Neuron (in vitro differentiated cells): ENCODE data around the gene ARHGEF7.

ENCODE experiments used
- H2AFZ ChIP-seq: one replicate; pipeline ENCODE4 v1.6.1; 2013; ENCODE audit warnings: low read depth, mild to moderate bottlenecking, inconsistent platforms, low read length, moderate library complexity
- H3K27me3 ChIP-seq: one replicate; pipeline ENCODE4 v1.6.1; 2013; ENCODE audit warnings: low read length; ENCODE audit not compliant: insufficient read depth
- H3K36me3 ChIP-seq: one replicate; pipeline ENCODE4 v1.6.1; 2013; ENCODE audit warnings: low read length; ENCODE audit not compliant: insufficient read depth
- H3K4me1 ChIP-seq: one replicate; pipeline ENCODE4 v1.6.1; 2013; ENCODE audit warnings: low read length; ENCODE audit not compliant: insufficient read depth
- H3K4me3 ChIP-seq: 2 replicates; pipeline ENCODE4 v1.5.1; 2013; ENCODE audit warnings: mild to moderate bottlenecking, low read length, moderate library complexity
- H3K9me3 ChIP-seq: one replicate; pipeline ENCODE4 v1.6.1; 2013; ENCODE audit warnings: low read length

ARHGEF7 gene

DNA sequence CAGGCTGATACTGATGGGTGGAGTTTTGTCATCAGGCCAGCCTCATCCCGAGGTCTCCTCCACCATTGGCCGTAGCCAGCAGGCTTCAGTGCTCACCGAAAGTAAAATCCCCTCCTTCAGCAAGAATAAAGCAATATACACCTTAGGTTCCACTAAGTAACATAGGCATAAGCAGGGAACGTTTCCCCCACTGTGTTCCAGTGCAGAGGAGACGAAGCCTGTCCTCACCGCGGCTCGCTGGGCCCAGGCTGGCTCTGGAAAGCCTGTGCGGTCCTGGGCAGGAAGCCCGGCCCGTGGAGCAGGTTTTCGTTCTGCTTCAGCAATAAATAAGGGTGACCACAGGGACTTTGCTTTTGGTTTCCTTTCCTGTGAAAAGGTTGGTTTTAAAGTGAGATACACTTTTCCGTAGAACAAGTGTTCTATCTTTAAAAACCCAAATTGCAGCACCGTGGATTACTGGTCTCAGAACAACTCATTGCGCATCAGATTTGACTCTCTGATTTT is 189.0 kb downstream of the ARHGEF7 start:
- no peak overlapping the region for H3K4me3 ChIP-seq
- peaks cover 74% of the 10 kb centered on the region for H3K36me3 ChIP-seq
- no peak overlapping the region for H2AFZ ChIP-seq
- H3K4me1 ChIP-seq: no peaks in the 10 kb centered on the region
- no peaks in the 10 kb centered on the region for H3K27me3 ChIP-seq
- H3K9me3 ChIP-seq: peaks cover 1% of the 10 kb centered on the region

DNA sequence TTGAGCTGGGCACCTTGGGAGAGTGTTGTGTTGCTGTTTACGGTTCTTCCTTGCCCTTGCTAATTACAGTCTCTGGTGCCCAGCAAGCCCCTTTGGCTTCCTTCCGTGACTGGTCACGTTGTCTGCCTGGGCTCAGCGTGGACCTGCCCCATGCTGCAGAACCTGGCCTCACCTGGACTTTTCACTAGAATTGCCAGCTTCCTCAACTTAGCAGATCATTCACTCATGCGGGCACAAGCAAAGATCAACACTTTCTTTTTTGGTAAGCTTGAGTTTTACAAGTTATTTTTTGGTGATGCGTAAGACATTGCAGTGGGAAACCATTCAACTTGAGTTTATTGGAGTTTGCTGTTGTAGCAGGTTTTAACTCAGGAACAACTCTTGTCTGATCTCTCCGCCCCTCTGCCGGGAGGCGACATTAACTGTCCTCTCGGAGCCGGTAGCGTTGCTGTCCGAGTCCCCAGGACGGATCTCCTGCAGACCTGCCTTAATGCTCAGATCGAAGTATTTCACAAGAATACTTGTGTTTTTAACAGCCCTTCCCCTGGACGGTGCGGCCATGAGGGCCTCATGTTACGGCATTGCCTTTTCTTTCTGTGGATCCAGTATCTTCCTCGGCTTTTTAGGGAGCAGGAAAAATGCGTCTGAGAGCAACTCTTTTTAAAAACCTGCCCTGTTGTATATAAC is 189.6 kb downstream of the ARHGEF7 start:
- no peak overlapping the region for H3K4me3 ChIP-seq
- peaks cover 1% of the 10 kb centered on the region for H3K9me3 ChIP-seq
- H3K36me3 ChIP-seq: peaks cover 76% of the 10 kb centered on the region
- H3K4me1 ChIP-seq: no peaks in the 10 kb centered on the region
- no peaks in the 10 kb centered on the region for H3K27me3 ChIP-seq
- H2AFZ ChIP-seq: no peak overlapping the region

DNA sequence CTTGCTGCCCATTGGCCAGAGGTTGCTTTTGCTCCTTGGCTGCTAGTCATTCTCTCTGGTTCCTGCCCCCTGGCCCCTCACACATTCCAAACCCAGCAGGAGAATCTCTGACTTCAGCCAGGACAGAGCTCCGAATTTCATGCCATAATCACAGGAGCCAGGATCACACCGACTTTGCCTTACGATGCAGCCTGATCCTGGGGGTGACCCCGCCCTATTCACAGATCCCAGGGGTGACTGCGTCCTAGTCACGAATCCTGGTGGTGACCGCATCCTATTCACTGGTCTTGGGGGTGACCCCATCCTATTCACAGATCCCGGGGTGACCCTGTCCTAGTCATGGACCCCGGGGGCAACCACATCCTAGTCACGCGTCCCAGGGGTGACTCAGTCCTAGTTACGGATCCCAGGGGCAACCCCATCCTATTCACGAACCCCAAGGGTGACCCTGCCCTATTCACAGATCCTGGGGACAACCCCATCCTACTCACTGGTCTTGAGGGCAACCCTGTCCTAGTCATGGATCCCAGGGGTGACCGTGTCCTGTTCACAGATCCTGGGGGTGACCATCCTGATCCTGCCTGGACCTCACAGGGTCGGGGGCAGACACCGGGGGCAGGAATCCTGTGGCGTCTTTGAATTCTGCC is 198.0 kb downstream of the ARHGEF7 start:
- Histone ChIP-seq H3K4me1 (no peaks in the 10 kb centered on the region), H3K4me3 (no peak overlapping the region), H3K27me3 (no peaks in the 10 kb centered on the region), H3K36me3 (peaks cover 18% of the 10 kb centered on the region), H3K9me3 (peaks cover 30% of the 10 kb centered on the region), H2AFZ (no peak overlapping the region)

DNA sequence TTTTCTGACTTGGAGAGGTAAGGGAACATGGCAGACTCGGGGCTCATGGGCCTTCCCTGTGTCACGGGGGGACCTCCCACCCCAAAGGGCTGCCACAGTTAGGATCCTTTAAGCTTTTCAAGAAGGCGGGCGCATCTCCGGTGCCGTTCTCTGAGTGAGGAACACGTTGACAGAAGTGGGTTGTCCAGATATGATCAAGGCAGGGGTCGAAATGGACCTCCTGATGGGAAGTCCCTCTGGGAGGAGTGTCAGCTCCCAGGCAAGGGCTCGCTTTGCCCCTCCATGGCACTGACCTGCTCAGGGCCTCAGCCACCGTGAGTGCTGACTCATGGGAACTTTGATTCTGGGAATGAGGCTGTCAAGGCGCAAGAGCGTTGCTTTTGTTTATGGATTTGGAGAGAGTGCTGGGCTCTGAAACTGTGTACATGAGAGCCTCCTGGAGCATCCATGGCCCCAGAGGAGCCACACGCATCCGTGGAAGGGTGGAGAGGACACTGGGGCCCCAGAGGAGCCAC is 198.9 kb downstream of the ARHGEF7 start:
- H3K27me3 ChIP-seq: no peaks in the 10 kb centered on the region
- no peaks in the 10 kb centered on the region for H3K4me1 ChIP-seq
- no peak overlapping the region for H3K4me3 ChIP-seq
- peaks cover 30% of the 10 kb centered on the region for H3K9me3 ChIP-seq
- H2AFZ ChIP-seq: no peak overlapping the region
- H3K36me3 ChIP-seq: peaks cover 11% of the 10 kb centered on the region

- Histone ChIP-seq H3K4me3 (no peak overlapping the region), H2AFZ (no peak overlapping the region), H3K4me1 (no peaks in the 10 kb centered on the region), H3K9me3 (peaks cover 30% of the 10 kb centered on the region), H3K36me3 (peaks cover 9% of the 10 kb centered on the region), H3K27me3 (no peaks in the 10 kb centered on the region)
Measured at GRCh38 chr13:111314852-111315251, 199.7 kb downstream of the ARHGEF7 start.

- Histone ChIP-seq H3K36me3 (peaks cover 9% of the 10 kb centered on the region), H3K27me3 (no peaks in the 10 kb centered on the region), H3K4me1 (no peaks in the 10 kb centered on the region), H3K4me3 (no peak overlapping the region), H2AFZ (no peak overlapping the region), H3K9me3 (peaks cover 28% of the 10 kb centered on the region)
Measured at GRCh38 chr13:111315347-111315995, 200.4 kb downstream of the ARHGEF7 start.

GRCh38 chr13:111316161-111316730 is 201.1 kb downstream of the ARHGEF7 start:
- no peaks in the 10 kb centered on the region for H3K4me1 ChIP-seq
- H3K36me3 ChIP-seq: peaks cover 9% of the 10 kb centered on the region
- H2AFZ ChIP-seq: no peak overlapping the region
- no peak overlapping the region for H3K4me3 ChIP-seq
- peaks cover 21% of the 10 kb centered on the region for H3K9me3 ChIP-seq
- no peaks in the 10 kb centered on the region for H3K27me3 ChIP-seq

DNA sequence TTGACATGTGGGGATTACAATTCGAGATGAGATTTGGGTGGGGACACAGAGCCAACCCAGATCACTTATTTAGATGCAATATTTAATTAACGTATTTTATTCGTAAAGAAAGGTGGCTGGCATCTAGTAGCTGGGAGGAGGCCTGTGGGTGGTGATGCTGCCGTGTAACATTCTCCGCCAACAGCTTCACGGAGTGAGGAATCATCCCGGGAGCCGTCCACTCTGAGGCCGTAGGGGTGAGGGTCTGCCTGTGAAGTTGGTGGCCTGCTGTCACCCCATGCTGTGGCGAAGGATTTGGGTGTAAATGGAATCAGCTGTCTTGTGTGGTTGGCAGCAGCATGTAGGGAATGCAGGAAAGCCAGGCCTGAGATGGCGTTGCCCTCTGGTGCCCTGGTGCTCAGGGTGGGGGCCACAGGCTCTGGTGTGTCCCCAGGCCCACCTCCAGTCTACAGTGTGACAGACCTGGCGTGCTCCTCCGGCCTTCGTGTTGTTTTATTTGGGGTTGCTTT is 202.0 kb downstream of the ARHGEF7 start:
- Histone ChIP-seq H2AFZ (no peak overlapping the region), H3K36me3 (peaks cover 9% of the 10 kb centered on the region), H3K27me3 (no peaks in the 10 kb centered on the region), H3K9me3 (peaks cover 14% of the 10 kb centered on the region), H3K4me3 (no peak overlapping the region), H3K4me1 (no peaks in the 10 kb centered on the region)

DNA sequence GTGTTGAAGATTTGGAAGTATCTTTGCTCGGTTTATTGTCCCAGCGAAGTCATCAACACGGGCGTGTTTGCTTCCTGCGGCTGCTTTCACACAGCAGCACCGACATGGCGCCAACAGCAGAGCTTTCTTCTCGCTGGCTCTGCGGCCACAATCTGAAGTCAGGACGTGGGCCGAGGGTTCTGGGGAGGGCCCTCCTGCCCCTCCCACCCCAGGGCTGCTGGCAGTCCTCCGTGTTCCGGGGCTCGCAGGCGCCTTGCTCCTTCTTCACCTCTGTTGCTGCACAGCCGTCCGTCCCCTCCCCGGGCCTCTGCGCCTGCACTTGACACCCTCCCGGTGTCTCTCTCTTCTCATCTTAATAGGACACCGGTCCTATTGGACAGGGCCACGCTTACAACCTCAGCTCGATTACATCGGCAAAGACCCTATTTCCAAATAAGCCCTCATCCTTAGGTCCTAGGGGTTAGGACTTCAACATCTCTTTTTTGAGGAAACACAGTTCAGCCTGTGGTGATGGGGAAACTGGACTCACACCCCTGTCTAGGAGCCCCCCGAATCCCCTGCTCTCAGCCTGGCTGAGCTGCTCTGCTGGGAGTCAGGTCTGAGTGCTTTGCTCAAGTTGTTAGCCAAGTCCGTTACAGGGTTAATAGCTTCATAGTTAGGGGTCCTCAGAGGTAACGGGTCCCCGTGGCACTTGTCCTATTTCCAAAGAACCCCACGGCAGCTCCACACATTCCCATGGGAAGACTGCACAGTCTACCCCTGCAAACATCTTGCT is 202.6 kb downstream of the ARHGEF7 start:
- Histone ChIP-seq H3K36me3 (peaks cover 5% of the 10 kb centered on the region), H2AFZ (no peak overlapping the region), H3K9me3 (peaks cover 10% of the 10 kb centered on the region), H3K4me3 (no peak overlapping the region), H3K27me3 (no peaks in the 10 kb centered on the region), H3K4me1 (no peaks in the 10 kb centered on the region)

- no peak overlapping the region for H2AFZ ChIP-seq
- peaks cover 3% of the 10 kb centered on the region for H3K36me3 ChIP-seq
- H3K9me3 ChIP-seq: peaks cover 4% of the 10 kb centered on the region
- H3K4me3 ChIP-seq: no peak overlapping the region
- no peaks in the 10 kb centered on the region for H3K27me3 ChIP-seq
- H3K4me1 ChIP-seq: no peaks in the 10 kb centered on the region
Measured at GRCh38 chr13:111318386-111318785, 203.3 kb downstream of the ARHGEF7 start.

GRCh38 chr13:111319521-111319920 is 204.4 kb downstream of the ARHGEF7 start:
- Histone ChIP-seq H3K4me3 (no peak overlapping the region), H3K4me1 (no peaks in the 10 kb centered on the region), H3K9me3 (peaks cover 3% of the 10 kb centered on the region), H2AFZ (no peak overlapping the region), H3K27me3 (no peaks in the 10 kb centered on the region), H3K36me3 (peaks cover 3% of the 10 kb centered on the region)
